Measurements from ENCODE around the gene MIER3. TPM values are rescaled to one million over a fixed set of nuclear protein-coding genes. Genes with fewer than 3 reads are reported as not detected.
A peak's percentile ranks its signal among the peaks of the same experiment; 100 is the strongest.

Gene MIER3
- total and polyA plus RNA-seq, 2 of the 13 experiments (the other 11 are each of a cell fraction or from before 2014, with no cell fraction given), result 14.6 to 38.8 TPM

- TF ChIP-seq ZNF784 (CRISPR knock-in tag; IDR thresholded peaks at IDR 0.05; ENCODE audit: borderline replicate concordance), result no peak
- no peak for TF ChIP-seq ZNF468 (CRISPR knock-in tag; IDR thresholded peaks at IDR 0.05)
- TF ChIP-seq DNMT1 (CRISPR knock-in tag; IDR thresholded peaks at IDR 0.05), result no peak
- TF ChIP-seq HIC2 (CRISPR knock-in tag; IDR thresholded peaks at IDR 0.05; ENCODE audit: low read depth), result no peak
- TF ChIP-seq SRSF1 (optimal IDR thresholded peaks at IDR 0.05; ENCODE audit: low read depth, low read length), result no peak
- TF ChIP-seq MXD1 (CRISPR knock-in tag; IDR thresholded peaks at IDR 0.05), result 0 out of 2 replicates have a peak, but pooled peaks have one; percentile 6
- TF ChIP-seq GLI4 (CRISPR knock-in tag; IDR thresholded peaks at IDR 0.05; ENCODE audit: borderline replicate concordance), result peak; percentile 80; the same call in 1 of the 2 replicates
- TF ChIP-seq ZNF720 (CRISPR knock-in tag; IDR thresholded peaks at IDR 0.05), result no peak
- TF ChIP-seq PRDM10 (CRISPR knock-in tag; IDR thresholded peaks at IDR 0.05; ENCODE audit: low read depth), result 0 out of 2 replicates have a peak, but pooled peaks have one; percentile 10
- 0 out of 2 replicates have a peak, but pooled peaks have one; percentile 11 for TF ChIP-seq ZNF552 (CRISPR knock-in tag; IDR thresholded peaks at IDR 0.05; ENCODE audit: borderline replicate concordance)
- peak; percentile 58 for TF ChIP-seq ZNF407 (CRISPR knock-in tag; IDR thresholded peaks at IDR 0.05; ENCODE audit: not compliant biosample characterization)
- TF ChIP-seq ZKSCAN5 (CRISPR knock-in tag; IDR thresholded peaks at IDR 0.05), result no peak
Measured at GRCh38 chr5:56910210-56910965, 41.5 kb downstream of the MIER3 start (continued).
